Right hindlimb (tissue), 1 donor: ENCODE measurements around the gene GTF2H3.
"Not testable (repeated sequence)": the region's sequence is repeated elsewhere in the genome, so short reads cannot be mapped to it uniquely, and the experiment has no call there.

Experiments
- DNase-seq: peaks from one replicate; pipeline ENCODE4 v3.0.0-alpha.2; 2018

The GTF2H3 gene

DNA sequence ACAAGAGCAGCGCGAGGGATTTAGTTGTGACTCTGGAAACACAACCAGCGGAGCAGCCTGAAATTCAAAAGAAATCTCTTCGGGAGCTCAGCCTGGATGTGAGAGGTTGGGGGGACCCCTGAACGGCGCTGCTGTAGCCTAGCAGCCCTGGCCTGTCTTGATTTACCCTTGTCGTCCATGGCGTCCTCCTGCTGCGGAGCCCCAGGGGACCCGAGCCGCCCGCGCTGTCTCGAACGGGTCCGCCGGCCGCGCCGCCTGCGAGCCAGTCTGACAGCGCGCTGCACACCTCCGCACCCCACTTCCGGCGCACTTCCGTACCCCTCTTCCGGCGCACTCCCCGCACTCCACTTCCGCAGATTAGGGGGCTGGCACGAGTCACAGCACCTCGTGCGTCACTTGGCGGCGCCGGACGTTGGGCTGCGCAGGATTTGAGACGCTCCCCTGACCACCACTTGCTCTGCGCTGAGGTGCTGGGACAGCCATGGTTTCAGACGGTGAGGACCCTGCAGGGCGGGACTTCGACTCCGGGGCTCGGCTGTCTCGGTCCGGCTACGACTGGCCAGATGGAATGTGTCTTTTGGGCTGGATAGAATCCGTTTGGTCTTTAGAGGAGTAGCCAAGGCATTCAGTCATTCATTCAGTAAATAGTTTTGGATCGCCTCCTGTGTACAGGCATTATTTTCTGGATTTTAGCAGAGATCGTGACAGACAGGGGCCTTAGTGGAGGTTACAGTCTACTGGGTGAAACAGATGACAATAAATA lies at the start of gene GTF2H3, which contains the start of gene EIF2B1:
Gene GTF2H3 (plus strand): TSS at position 451 of the 763 bp plus-strand sequence. CDS start 31 bp downstream, at position 482.
Gene EIF2B1 (minus strand): TSS at position 308 of the 763 bp plus-strand sequence. CDS start 129 bp downstream, at position 179.
- DNase-seq: peak; percentile 99

DNA sequence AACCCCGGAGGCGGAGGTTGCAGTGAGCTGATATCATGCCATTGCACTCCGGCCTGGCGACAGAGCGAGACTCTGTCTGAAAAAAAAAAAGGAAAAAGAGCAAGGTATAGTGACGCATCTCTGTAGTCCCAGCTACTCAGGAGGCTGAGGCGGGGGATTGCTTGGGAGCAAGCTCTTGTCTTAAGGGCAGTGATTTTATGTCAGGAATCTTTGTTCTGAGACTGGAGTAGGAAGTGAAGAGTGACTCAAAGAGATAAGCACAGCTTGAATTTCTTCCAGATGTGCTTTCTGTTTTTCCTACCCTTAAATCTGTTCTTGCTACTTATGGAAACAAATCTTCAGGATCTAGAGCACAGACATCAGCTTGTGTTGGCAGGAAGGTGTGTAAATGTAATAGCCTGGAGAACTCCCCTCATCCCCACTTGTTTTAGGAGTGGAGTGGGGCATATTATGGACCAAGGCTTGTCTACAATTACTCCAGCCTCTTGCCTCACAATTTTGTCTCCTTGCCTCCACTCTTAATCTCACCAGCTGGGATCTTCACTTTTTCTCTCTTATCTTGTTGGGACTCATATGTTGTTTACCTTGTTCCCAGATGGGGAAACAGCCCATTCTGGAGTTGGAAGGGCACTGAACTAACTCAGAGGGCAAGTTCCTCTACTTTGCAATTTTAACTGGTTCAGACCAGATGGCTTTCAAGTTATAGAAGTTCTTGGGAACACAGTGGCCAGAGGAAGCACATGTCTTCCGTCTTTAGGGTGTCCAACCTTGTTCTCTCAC lies 41.7 kb upstream of the GTF2H3 start:
- no peak for DNase-seq

DNA sequence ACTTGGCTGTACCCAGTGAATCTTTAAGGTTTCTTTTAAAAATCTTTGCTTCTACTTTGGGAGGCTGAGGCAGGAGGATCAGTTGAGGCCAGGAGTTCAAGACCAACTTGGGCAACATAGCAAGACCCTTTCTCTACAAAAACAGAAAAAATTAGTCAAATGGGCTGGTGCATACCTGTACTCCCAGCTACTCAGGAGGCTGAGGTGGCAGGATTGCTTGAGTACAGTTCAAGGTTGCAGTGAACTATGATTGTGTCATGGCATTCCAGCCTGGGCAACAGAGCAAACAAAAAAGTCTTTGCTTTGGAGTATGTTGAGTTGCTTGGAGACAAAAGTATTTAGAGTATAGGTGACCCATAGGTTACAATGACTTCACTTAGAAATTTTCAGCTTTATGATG lies 37.9 kb upstream of the GTF2H3 start:
- DNase-seq: no peak

DNA sequence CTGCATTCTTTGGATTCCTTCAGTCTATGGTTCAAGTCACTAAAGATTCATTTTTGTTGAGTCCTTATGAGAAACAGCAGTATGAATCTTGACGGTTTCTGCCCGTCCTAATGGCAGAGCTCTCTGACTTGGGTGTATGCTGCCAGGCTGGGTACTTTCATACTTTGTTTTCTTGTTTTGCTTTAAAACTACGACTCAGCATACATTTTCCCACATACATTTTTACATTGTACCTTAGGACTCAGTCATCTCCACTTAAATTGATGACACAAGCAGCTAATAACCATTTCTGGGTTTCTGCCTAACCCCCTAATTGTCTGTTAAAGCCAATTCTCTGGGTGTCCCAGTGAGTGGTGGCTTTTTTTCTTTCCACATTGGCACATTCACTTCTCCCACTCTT lies 36.5 kb upstream of the GTF2H3 start:
- DNase-seq: no peak

DNA sequence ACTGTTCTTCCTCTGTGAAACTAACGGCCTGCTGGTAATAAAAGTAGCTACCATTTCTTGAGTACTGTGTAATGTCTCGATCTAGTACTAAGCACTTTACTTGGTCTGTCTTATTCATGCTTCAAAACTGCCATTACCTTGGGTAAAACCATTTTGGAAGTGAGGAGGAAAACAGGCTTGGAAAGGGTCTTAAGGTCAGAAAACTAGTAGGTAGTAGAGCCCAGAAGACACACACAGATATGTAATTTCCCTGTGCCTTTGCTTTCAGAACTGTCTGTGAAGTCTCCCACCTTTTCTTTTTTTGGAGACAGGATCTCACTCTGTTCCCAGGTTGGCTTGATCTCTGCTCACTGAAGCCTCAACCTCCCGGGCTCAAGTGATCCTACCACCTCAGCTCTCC lies 35.1 kb upstream of the GTF2H3 start:
- no peak for DNase-seq

DNA sequence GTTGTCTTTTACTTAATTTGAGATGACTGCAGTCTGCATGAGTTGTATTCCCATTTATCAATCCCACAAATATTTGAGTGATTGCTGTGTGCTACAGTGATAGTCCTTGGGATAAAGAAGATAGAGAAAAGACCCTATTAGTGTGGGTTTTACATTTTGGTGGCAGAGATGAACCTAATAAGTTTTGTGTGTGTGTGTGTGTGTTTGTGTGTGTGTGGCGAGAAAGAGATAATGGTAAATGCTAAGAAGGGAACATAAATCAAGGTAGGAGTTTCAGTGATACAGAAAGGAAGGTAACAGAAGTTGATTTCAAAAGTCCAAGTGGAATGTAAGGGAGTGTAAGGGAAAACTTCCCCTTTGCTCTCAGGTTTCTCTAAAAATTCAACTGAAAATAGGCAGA lies 34.3 kb upstream of the GTF2H3 start:
- DNase-seq: no peak

DNA sequence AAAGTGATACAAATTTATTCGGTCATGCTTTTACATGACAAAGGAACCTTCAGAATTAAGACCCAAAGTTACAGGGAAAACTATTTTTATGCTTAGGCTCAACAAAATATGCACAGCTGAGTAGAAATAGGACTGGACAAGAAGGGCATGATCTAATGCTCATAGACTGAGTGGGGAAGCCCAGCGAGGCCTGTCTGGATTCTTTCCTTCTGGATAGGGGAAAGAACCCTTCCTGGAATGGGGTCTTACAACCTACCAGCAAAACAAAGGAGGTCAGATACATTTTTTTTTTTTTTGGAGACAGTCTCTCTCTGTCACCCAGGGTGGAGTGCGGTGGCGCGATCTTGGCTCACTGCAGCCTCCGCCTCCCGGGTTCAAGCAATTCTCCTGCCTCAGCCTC lies 33.9 kb upstream of the GTF2H3 start:
- no peak for DNase-seq

DNA sequence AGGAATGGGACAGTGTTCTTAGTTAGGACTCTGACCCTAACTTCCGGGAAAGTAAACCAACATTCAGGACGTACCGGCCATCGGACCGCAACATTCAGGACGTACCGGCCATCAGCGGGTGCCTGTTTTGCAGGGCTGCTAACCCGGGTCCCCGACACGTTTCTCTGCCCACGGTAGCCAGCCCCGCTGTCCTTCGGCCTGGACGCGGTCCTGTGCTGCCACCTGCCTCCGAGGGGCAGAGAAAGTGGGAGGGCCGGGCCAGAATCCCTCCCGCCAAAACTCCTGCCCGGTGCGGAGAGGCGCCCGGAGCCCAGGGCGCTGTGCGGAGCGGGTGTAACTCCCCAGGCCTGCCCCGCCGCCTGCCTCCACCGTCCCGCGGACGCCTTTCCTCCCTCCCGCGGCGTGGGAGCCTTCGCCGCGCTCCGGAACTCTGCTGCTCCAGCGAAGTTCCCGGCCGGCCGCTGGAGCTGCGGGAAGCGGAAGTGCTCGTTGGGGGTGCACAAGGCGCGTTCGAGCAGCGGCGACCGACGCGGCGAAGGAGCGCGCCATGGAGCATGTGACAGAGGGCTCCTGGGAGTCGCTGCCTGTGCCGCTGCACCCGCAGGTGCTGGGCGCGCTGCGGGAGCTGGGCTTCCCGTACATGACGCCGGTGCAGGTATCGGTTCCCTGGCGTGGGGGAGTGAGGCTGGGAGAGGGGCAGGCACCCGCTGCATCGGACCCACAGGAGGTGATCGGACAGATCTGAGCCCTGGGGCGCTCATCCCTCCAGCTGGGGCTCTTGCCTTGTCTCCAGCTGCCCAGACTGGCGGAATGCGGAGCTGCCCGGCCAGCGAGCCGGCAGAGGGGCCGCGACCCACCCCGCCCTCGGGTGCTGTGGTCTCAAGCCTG lies 31.8 kb upstream of the GTF2H3 start, which contains the start of gene DDX55:
Gene DDX55 (plus strand): TSS at position 498 of the 888 bp plus-strand sequence. CDS start 50 bp downstream, at position 548.
- peak; percentile 86 for DNase-seq

DNA sequence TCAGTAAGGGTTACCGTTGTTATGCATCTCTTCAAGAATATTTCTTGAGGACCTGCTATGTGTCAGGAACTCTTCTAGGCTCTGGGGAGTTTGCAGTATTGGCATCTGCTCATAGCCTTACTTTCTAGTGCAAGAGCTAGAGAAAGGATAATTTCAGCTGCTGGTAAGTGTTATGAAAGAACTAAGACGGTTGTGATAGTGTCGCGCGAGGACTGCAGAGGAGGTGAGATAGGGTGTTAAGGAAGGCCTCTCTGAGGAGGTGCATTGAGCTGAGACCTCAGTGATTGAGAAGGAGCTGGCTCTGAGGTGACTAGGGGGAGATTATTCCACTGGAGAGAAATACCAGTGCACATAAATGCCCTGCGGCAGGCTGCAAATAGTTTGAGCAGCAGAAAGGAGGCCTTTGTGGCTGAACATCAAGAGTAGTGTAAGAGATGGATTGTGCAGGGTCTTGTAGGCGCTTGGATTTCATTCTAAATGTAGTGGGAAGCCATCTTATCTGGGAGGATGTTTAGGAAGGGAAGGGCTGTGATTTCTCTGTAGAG lies 30.9 kb upstream of the GTF2H3 start:
- DNase-seq: no peak

DNA sequence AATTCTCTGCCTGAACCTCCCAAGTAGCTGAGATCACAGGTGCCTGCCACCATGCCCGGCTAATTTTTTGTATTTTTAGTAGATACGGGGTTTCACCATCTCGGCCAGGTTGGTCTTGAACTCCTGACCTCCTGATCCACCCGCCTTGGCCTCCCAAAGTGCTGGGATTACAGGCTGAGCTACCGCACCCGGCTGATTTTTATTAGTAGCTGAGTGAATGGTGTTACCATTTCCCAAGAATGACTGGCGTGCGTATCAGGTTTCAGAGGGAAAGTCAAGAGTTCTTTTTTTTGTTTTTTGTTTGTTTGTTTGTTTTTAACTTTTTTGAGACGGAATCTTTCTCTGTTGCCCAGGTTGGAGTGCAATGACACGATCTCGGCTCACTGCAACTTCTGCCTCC lies 30.1 kb upstream of the GTF2H3 start:
- not testable (repeated sequence) for DNase-seq

DNA sequence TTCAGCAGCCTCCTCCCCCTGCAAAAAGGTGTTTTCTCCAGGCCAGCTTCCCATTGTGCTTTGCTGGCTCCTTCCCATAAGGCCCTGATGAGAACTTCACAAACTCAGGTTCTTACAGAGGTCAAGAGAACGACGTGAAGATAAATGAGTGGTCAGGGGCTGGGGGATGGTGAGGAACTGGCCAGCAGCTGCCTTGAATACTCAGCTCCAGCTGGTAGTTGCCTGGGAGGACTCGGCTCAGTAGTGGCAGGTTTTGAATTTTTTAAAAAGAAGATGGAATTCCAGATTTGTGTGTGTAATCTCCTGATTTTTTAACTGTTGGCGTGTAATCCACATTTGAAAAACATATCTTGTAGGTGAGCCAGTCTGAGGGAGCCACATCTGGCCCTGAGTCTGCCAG lies 25.9 kb upstream of the GTF2H3 start:
- no peak for DNase-seq

DNA sequence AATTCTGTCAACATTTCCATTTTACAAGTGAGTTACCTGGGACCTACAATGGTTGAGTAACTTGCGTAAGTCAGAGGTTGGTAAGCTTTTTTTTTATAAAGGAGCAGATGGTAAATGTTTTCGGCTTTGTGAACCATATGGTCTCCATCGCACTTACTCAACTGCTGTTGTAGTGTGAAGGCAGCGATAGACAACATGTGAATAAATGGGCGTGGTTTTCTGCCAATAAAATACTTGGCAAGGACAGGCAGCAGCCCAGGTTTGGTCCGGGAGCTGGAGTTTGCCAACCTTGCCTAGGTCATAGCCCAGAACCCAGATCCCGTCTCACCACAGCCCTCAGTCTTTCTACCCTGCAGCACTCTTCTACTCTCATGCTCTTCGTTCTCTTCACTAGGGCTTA lies 25.4 kb upstream of the GTF2H3 start:
- DNase-seq: no peak

DNA sequence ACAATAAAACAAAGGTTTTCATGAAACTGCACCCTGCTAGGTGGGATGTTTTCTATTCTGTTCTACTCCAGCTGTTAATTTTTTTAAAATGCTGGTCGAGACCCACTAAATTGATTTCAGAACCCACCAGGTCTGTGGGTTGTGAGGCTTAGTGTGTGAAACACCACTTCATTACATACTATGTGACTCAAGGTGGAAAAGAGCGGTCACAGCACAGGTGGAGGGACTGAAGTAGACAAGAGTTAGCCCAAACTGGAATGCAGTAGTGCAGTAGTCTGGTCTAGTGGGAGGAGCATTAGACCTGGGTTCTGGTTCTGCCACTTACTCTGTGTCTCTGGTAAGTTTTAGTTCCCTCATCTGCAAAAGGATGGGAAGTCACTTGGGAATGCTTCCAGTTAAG lies 19.5 kb upstream of the GTF2H3 start:
- DNase-seq: no peak

DNA sequence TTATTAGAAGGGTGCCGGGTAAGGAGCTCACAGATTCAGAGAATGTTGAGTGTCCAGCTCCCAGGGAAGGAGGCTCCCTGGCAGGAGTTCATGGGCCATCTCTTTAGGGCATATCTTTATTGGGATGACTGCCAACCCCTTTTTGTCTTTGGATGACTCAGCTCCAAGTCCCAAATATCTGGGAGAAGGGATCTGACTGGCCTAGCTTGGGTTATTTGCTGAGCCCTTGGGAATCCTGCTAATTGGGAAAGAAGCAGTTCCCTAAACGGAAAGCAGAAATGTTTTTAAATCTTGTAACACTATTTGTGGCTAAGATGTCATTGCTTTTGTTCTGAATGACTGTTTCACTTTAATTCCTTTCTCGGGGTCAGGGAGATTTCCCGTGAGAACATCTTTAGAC lies 19.1 kb upstream of the GTF2H3 start:
- DNase-seq: no peak

DNA sequence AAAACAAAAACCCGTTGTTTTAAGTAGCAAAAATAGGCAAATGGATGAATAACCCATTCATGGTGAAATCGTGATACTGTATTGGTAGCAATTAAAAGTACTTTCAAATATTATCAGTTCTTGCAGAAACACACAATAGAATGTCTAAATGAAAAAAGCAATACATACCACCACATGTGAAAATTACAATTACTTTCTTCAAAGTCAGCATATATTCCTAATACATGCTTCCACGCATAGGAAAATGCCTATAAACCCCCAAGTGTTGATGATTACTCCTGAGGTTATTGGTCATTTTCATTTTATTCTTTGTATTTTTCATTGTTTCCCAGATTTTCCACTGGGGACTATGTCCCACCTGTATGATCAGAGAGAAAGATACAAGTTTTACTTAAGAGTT lies 16.5 kb upstream of the GTF2H3 start:
- DNase-seq: no peak

DNA sequence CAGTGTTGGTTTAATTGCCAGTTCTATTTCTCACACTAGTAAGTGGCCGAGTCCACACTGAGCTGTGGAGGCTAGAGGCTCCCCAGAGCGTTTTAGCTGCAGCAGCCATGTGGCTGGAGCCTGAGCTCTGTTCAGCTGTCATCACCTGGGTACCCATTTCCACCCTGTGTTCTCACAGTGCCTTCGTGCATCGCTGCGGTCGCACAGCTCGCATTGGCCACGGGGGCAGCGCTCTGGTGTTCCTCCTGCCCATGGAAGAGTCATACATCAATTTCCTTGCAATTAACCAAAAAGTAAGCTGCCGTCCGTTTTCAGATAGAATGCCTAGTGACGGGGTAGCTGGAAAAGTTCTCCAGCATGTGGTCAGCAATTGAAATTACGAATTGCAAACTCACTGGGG lies 16.0 kb upstream of the GTF2H3 start:
- DNase-seq: no peak

DNA sequence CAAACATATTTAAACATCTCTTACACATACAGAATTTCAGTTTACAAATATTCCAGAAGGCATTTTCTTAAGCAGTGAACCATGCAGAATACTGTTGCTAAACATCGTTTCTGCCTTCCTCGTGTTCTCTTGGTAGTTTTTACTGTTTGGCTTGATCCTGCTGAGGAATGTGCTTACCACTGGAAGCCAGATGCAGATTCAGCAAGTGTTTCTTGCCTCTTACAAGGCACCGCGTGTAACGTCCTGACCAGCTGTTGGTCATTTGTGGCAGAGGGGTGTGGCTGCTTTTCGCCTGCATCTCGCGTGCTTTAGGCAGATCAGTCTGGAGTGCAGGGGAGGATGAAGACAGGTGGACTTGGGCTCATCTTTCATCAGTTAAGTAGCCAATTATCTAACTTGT lies 12.5 kb upstream of the GTF2H3 start:
- no peak for DNase-seq

DNA sequence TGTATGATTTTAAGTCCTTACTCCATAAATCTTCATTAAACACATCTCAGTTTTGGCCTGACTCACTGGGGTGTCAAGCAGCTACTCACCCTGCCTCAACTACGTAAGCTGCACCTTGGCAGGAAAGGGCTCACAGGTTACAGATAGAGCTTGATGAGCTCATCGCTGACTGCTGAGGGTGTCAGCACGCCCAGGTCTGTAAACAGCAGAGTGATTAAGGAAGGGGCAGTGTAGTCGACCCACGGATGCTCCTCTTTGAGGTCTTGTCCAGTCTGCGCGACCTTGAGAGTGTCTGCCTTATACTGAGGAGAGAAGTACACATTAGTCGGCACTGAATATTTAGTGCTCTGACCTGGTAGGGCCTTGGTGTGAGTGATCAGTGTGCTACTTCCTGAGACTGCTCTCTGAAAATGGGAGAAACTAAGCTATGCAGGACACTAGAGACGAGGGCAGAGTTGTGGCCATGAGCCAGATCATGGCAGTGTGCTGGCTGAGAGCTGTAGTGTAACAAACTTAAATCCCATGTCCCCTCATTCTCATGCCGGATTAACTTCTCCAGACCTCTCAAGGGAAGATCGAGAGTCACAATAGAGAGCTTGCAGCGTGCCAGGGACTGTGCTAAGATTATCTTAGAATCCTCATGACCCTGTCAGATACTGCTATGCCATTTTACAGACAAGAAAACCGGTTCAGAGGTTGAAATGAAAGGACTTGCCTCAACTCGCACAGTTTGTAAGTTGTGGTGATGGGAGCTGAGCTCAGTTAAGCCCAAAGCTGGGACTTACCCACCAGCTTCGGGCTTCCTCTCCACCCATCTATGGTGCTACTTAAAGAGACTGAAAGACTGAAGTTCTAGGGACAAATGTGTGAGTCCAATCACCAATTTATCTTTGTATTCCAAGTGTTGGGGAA lies 11.8 kb upstream of the GTF2H3 start:
- no peak for DNase-seq

DNA sequence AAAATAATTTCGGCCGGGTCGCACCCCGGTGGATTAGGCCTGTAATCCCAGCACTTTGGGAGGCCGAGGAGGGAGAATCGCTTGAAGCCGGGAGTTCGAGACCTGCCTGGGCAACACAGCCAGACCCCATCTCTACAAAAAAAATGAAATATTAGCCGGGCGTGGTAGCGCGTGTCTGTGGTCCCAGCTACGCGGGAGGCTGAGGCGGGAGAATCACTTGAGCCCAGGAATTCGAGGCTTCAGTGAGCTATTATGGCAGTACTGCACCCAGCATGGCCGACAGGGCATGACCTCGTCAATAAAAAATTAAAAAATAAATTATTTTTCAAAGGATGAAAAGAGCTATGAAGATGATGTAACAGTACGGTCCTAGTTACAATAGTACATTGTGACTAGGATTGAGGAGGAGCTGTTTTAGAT lies 523 bp downstream of the GTF2H3 start:
- no peak for DNase-seq

DNA sequence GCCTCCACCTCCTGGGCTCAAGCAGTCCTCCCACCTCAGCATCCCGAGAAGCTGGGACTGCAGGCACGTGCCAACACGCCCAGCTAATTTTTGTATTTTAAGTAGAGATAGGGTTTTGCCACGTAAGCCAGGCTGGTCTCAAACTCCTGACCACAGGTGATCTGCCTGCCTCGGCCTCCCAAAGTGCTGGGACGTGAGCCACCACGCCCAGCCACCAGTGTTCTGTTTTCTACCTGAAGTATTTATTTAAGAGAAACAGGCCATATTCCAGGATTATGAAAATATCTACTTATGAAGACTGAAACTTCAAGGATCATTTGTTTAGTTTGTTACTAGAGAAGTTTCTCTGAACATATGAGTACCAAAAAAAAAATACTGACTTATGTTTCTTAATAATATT lies 10.3 kb downstream of the GTF2H3 start:
- DNase-seq: no peak

DNA sequence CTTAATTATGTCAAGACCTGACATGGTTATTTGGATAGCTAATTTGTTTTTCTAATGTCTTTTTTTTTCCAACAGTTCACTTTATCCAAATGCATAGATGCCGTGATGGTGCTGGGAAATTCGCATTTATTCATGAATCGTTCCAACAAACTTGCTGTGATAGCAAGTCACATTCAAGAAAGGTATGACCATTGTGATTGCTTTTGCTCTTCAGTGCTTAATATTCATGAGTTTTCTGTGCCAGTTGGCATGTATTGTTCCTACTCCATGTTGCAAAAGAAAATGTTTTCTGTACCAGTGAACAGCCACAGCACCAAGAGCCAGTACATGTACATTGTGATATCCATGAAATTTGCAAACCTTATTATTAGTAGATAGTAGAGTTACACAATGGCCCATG lies 11.8 kb downstream of the GTF2H3 start:
- DNase-seq: no peak

DNA sequence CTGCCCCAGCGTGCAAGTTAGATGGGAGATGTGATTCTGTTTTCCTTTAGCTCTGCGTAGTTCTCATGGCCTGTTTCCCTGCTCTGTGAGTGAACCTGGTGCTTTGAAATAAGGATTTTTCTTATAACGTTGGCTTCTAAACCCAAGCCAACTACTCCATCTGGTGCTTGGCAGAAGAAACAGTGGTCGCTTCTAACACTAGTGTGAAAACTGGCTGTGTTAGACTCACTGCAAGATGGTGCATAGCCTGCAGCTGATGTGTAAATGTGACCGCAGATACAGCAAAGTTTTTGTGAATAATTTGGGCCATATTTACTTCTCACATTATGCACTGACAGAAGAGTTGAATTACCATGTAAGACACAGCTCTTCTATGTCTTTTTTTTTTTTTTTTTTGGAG lies 12.2 kb downstream of the GTF2H3 start:
- no peak for DNase-seq
